Bronchial epithelial cell (primary cell): ENCODE data around the gene ANXA6. TPM values are rescaled to one million over a fixed set of nuclear protein-coding genes. Genes with fewer than 3 reads are reported as not detected.
A peak's percentile ranks its signal among the peaks of the same experiment; 100 is the strongest.

Experiments
- DNase-seq: peaks from one replicate; pipeline ENCODE4 v3.0.0-alpha.2; 2010; ENCODE audit warnings: low read depth
- FAIRE-seq: peaks from 2 replicates; lab custom pipeline; 2011; peaks lifted over from hg19 to GRCh38; lab: Jason Lieb, UNC
- H3K27me3 ChIP-seq: 2 replicates; pipeline ENCODE4 v1.5.1; 2011; ENCODE audit warnings: low read length; ENCODE audit not compliant: control insufficient read depth, insufficient read depth
- H3K36me3 ChIP-seq: 2 replicates; pipeline ENCODE4 v1.5.1; 2011; ENCODE audit warnings: low read length; ENCODE audit not compliant: control insufficient read depth, insufficient read depth
- H3K4me3 ChIP-seq: 2 replicates; pipeline ENCODE4 v1.5.1; 2011; ENCODE audit warnings: mild to moderate bottlenecking, low read depth, low read length, control low read depth
- total RNA-seq: library from RNA; depleted of rRNA; stranded (reverse); fragments of >200 nt; gene quantifications from 2 replicates; pipeline ENCODE4 v1.2.1, GENCODE V29; 2014
- TF ChIP-seq, protein P1 (sequence below): IDR thresholded peaks from 2 replicates; pipeline ENCODE4 v1.5.1; 2011; ENCODE audit warnings: mild to moderate bottlenecking, moderate library complexity, low read length, control low read depth, inconsistent platforms; ENCODE audit not compliant: insufficient read depth, severe bottlenecking

The ANXA6 gene
- total RNA-seq, 1 donor from 2014 or later, result 11.3 TPM

DNA sequence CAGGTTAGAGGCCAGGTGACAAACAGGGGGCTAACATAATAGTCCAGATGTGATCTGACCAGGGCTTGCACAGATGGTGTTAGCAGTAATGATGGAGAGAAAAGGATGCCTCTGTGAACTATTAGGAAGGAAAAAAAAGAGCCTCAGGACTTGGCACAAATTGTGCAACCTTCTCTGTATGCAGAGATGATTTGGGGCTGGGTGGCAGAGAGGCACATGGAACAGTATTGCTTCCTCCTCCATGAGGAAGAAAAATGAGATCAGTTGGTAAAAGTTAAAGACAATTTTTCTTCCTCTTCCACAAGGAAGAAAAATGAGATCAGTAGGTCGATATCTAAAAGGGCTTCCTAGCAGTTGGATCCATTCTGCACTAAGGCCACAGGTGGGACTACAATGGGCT, 13.9 kb upstream of the ANXA6 start:
- H3K36me3 ChIP-seq, result no peaks in the 10 kb centered on the region
- H3K4me3 ChIP-seq, result no peak overlapping the region
- H3K27me3 ChIP-seq, result no peaks in the 10 kb centered on the region
- FAIRE-seq (no peak), DNase-seq (no peak)
- TF ChIP-seq, protein P1, sequence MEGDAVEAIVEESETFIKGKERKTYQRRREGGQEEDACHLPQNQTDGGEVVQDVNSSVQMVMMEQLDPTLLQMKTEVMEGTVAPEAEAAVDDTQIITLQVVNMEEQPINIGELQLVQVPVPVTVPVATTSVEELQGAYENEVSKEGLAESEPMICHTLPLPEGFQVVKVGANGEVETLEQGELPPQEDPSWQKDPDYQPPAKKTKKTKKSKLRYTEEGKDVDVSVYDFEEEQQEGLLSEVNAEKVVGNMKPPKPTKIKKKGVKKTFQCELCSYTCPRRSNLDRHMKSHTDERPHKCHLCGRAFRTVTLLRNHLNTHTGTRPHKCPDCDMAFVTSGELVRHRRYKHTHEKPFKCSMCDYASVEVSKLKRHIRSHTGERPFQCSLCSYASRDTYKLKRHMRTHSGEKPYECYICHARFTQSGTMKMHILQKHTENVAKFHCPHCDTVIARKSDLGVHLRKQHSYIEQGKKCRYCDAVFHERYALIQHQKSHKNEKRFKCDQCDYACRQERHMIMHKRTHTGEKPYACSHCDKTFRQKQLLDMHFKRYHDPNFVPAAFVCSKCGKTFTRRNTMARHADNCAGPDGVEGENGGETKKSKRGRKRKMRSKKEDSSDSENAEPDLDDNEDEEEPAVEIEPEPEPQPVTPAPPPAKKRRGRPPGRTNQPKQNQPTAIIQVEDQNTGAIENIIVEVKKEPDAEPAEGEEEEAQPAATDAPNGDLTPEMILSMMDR, result no peak

DNA sequence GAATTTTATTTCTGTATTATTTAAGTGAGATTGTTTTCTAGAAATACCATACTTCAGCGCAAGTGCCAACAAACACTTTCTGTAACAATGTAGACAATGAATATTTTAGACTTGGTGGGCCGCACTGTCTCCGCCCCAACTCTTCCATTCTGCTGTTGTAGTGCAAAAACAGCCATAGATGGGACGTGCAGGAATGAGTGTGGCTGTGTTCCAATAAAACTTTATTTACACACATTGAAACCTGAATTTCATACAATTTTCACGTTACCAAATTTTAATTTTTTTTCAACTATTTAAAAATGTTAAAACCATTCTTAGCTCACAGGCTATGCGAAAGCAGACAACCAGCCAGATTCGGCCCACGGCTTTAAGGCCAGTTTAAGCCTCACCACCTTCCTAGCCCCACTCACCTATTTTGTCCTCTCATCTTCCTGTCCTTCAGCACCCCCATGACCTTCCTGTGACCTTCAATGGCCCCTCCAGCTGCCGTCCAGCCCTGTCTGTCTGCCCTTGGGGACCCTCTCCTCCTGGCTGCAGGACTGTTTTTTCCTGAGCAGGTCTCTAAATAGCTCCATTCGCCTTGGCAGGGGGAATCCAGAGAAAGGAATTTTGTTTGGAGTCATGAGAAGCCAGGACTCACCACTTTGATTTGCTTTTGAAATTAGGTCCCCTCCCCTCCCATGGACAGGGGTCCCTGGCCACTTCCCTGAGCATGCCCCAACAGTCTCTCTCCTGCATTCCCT, 11.2 kb upstream of the ANXA6 start:
- TF ChIP-seq, protein P1, result no peak
- no peaks in the 10 kb centered on the region for H3K27me3 ChIP-seq
- DNase-seq (no peak), FAIRE-seq (no peak)
- H3K4me3 ChIP-seq, result no peak overlapping the region
- no peaks in the 10 kb centered on the region for H3K36me3 ChIP-seq

DNA sequence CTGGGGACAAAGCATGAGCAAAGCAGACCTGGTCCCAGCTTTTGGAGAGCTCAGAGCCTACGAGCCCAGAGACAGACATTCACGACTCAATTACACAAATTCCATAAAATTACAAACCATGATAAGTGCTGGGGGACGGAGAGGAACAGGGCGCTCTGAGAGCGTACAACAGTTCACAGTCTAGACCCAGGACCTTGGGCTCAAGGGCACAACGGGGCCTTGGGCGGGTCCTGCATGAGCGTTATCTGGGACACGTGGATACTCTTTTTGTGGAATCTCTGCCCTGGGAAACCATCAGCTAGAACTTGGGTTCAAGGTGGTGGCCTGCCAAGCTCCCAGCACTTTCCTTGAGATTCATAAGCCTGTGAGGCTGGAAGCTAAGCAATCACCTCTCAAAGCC, 9.4 kb upstream of the ANXA6 start:
- Histone ChIP-seq H3K4me3 (no peak overlapping the region), H3K36me3 (no peaks in the 10 kb centered on the region), H3K27me3 (no peaks in the 10 kb centered on the region)
- FAIRE-seq, result peak; percentile 93
- TF ChIP-seq, protein P1, result no peak
- no peak for DNase-seq

DNA sequence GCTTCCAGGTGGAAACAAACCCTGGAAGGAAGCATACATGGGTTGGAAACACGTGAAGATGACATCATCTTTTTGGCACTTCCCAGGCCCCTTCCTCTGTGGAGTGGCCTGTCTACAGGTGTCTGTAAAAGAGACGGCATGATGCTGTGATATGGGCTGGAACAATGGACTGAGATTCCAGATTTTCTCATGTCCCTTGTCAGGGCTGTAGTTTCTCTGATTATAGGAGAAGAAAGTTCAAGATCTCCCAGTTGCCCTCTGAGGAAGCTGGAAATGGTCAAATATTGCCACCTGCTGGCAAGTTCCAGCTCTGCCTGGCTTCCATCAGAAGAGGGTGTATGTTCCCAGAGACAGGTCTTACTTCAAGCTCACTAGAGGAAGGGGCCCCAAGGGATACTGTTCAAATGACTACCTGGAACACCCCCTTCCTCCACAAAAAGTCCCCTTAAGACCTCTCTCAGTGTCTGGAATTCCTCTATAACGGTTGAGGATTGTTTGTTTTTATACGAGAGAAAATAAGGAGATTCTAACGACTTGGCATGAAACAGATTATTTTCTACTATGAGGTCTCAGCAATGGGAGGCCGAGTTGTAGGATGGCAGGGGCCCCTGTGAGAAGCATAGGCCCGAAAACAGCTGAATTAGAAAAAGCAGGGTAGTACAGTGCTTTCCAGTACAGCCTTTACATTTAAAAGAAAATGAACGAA, 7.3 kb upstream of the ANXA6 start:
- no peaks in the 10 kb centered on the region for H3K36me3 ChIP-seq
- H3K27me3 ChIP-seq, result no peaks in the 10 kb centered on the region
- no peak overlapping the region for H3K4me3 ChIP-seq
- DNase-seq (peak; percentile 73), FAIRE-seq (no peak)
- TF ChIP-seq, protein P1, result peak; percentile 88

DNA sequence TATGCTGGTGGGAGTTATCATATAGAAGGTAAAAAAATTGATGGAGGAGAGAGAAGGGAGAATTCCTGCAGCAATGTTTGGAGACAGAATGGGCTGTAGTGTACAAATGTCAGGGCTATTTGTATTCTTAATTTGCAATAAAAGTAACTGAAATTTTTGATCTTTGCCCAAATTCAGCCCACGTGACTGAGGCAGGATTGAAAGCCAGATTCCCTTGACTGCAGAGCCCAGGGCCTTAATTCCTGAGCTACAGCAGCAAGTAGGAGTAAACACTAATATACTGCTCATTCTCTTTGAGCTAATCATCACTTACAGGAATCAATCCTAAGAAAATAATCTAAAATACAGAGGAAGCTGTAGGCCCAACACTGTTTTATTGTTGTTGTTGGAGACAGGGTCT, 5.2 kb upstream of the ANXA6 start:
- FAIRE-seq (no peak), DNase-seq (no peak)
- no peak overlapping the region for H3K4me3 ChIP-seq
- H3K36me3 ChIP-seq, result no peaks in the 10 kb centered on the region
- H3K27me3 ChIP-seq, result no peaks in the 10 kb centered on the region
- TF ChIP-seq, protein P1, result no peak
